BE2C (cell line): ENCODE measurements around the gene PLBD2.
A peak's percentile ranks its signal among the peaks of the same experiment; 100 is the strongest.

Experiments used
- DNase-seq: peaks from one replicate; pipeline ENCODE4 v3.0.0-alpha.2; 2020
- H3K27me3 ChIP-seq: fragments of 250-450 bp; sonication (Bioruptor Pico); 2 replicates; pipeline ENCODE4 v1.5.1; 2020; ENCODE audit warnings: mild to moderate bottlenecking
- H3K36me3 ChIP-seq: fragments of 250-450 bp; sonication (Bioruptor Pico); 2 replicates; pipeline ENCODE4 v1.5.1; 2020; ENCODE audit warnings: mild to moderate bottlenecking
- H3K4me1 ChIP-seq: fragments of 250-450 bp; sonication (Bioruptor Pico); 2 replicates; pipeline ENCODE4 v1.5.1; 2020
- H3K4me3 ChIP-seq: 2 replicates; pipeline ENCODE4 v1.5.1; 2011; ENCODE audit warnings: low read depth, low read length
- H3K9me3 ChIP-seq: fragments of 250-450 bp; sonication (Bioruptor Pico); 2 replicates; pipeline ENCODE4 v1.5.1; 2020
- CTCF ChIP-seq: IDR thresholded peaks from 2 replicates; pipeline ENCODE4 v1.5.1; 2012; ENCODE audit warnings: mild to moderate bottlenecking, low read depth, low read length

The PLBD2 gene

DNA sequence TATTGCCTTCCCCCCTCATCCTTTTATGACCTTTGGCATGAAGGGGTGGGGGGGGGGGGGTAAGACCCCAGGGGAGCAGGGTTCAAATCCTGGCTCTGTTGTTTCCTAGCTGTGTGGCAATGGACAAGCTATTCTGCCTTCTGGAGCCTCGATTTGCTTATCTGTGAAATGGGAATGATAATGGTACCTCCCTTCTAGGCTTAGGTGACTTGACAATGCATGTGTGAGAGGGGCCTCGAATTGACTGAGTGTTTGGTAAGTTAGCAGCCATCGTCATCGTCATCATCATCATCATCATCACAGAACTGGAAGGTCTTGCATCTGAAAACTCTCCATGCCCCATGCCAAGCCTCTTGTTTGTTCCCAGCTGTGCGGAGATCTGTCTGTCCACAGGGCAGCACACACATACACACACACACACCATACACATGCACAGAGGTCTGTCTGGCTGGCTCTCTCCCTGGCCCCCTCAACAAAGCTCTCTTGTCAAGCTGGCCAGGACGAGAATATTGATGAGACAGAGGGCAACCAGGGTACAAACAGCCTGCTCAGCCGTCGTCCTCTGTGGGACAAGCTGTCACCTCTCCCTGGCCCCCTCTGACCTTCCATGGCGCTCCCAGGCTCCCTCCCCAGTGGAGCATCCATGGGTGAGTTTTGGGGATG lies 51.2 kb downstream of the PLBD2 start:
- DNase-seq: no peak
- no peak for TF ChIP-seq CTCF
- Histone ChIP-seq H3K9me3 (no peaks in the 10 kb centered on the region), H3K27me3 (no peaks in the 10 kb centered on the region), H3K4me3 (no peak overlapping the region), H3K36me3 (no peaks in the 10 kb centered on the region), H3K4me1 (no peaks in the 10 kb centered on the region)

DNA sequence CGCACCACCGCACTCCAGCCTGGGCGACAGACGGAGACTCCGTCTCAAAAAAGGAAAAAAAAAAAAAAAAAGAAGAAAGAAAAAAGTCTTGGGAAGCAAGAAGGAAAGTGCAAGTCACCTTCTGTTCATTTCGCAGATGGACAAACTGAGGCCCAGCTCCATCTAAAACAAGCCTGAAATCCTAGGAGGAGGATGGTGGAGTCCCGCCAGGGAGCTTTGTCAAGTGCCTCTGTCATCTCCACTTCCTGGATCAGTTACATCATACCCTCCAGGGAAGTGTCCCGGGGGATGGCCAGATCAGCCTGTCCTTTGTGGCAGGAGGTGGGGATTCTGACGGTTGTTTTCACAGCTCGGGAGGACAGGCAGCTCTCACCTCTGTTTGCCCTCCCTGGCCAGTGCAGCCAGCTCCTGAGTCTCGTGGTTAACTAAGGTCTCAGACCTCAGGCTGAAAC lies 55.1 kb downstream of the PLBD2 start:
- no peak overlapping the region for H3K4me3 ChIP-seq
- TF ChIP-seq CTCF: no peak
- H3K27me3 ChIP-seq: no peaks in the 10 kb centered on the region
- H3K36me3 ChIP-seq: no peaks in the 10 kb centered on the region
- no peaks in the 10 kb centered on the region for H3K4me1 ChIP-seq
- DNase-seq: peak; percentile 24
- H3K9me3 ChIP-seq: no peaks in the 10 kb centered on the region

- Histone ChIP-seq H3K27me3 (no peaks in the 10 kb centered on the region), H3K36me3 (no peaks in the 10 kb centered on the region), H3K4me1 (no peaks in the 10 kb centered on the region), H3K9me3 (no peaks in the 10 kb centered on the region), H3K4me3 (no peak overlapping the region)
- no peak for TF ChIP-seq CTCF
- DNase-seq: no peak
Observed at GRCh38 chr12:113414519-113415038, 56.2 kb downstream of the PLBD2 start.

DNA sequence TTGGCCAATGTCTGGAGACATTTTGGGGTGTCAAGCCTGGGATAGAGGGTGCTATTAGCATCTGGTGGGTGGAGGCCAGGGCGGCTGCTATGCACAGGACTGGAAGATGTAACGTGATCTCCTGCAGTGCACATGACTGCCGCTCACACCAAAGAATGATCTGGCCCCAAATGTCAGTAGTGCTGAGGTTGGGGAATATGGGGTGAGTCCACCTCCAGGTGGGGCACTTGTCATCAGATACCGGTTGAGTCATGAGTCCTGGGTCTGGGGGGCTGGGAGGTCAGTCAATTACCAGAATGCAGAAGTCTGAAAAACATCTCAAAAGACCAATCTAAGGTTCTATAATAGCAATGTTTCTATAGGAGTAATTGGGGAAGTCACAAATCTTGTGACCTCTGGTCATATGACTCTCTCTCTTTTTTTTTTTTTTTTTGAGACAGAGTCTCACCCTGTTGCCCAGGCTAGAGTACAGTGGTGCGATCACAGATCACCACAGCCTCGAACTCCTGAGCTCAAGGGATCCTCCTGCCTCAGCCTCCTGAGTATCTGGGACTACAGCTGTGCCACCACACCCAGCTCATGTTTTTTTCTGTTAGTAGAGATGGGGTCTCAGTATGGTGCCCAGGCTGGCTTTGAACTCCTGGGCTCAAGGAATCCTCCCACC lies 57.8 kb downstream of the PLBD2 start:
- H3K27me3 ChIP-seq: no peaks in the 10 kb centered on the region
- no peak overlapping the region for H3K4me3 ChIP-seq
- H3K9me3 ChIP-seq: no peaks in the 10 kb centered on the region
- DNase-seq: no peak
- TF ChIP-seq CTCF: no peak
- H3K36me3 ChIP-seq: no peaks in the 10 kb centered on the region
- no peaks in the 10 kb centered on the region for H3K4me1 ChIP-seq

GRCh38 chr12:113418213-113418879 lies 60.0 kb downstream of the PLBD2 start:
- H3K4me1 ChIP-seq: no peaks in the 10 kb centered on the region
- no peaks in the 10 kb centered on the region for H3K36me3 ChIP-seq
- H3K9me3 ChIP-seq: no peaks in the 10 kb centered on the region
- no peak for DNase-seq
- no peak overlapping the region for H3K4me3 ChIP-seq
- TF ChIP-seq CTCF: no peak
- H3K27me3 ChIP-seq: no peaks in the 10 kb centered on the region
